Stomach (tissue), 9 donors: ENCODE results near the gene ABCG5. TPM values are rescaled to one million over a fixed set of nuclear protein-coding genes. Genes with fewer than 3 reads are reported as not detected.

Experiments
- DNase-seq, 2 donors: peaks; one replicate each; pipeline versions ENCODE4 v3.0.0 to v3.0.0-alpha.2; 2013 to 2019
- H3K27ac ChIP-seq, 5 donors: fragments of 200-600 bp in 4 of 5; sonication (generic) in 4 of 5; one replicate each; pipeline ENCODE4 v1.5.1; 2013 to 2019; ENCODE audit warnings: mild to moderate bottlenecking in 1 of 5, moderate library complexity in 1 of 5
- H3K27me3 ChIP-seq, 3 donors: fragments of 200-600 bp; sonication (generic); one replicate each; pipeline ENCODE4 v1.5.1; 2017 to 2019; ENCODE audit warnings: mixed run types in 1 of 3
- H3K36me3 ChIP-seq, 4 donors: fragments of 200-600 bp; sonication (generic); 1 replicate in 3 of 4; 2 replicates in 1 of 4; pipeline ENCODE4 v1.5.1; 2016 to 2019
- H3K4me1 ChIP-seq, 4 donors: fragments of 200-600 bp; sonication (generic); one replicate each; pipeline ENCODE4 v1.5.1; 2016 to 2019
- H3K4me3 ChIP-seq, 4 donors: fragments of 200-600 bp; sonication (generic) in 3 of 4; one replicate each; pipeline ENCODE4 v1.5.1; 2016 to 2019; ENCODE audit warnings: mild to moderate bottlenecking in 1 of 4
- H3K9me3 ChIP-seq, 4 donors: fragments of 200-600 bp; sonication (generic); one replicate each; pipeline ENCODE4 v1.5.1; 2016 to 2019
- EP300 ChIP-seq: sonication (generic); formaldehyde crosslinking; IDR thresholded peaks from one replicate; pipeline ENCODE4 v1.6.1; 2017; ENCODE audit warnings: antibody characterized with exemption
- POLR2A ChIP-seq, 4 donors: fragments of 450-650 bp; IDR thresholded peaks; one replicate each; pipeline ENCODE4 v1.6.1; 2016; ENCODE audit warnings: antibody characterized with exemption in 4 of 4, control low read depth in 2 of 4, mild to moderate bottlenecking in 1 of 4, moderate library complexity in 1 of 4
- POLR2AphosphoS5 ChIP-seq, 3 donors: sonication (generic); formaldehyde crosslinking; IDR thresholded peaks; one replicate each; pipeline ENCODE4 v1.6.1; 2016; ENCODE audit warnings: antibody characterized with exemption in 3 of 3
- WGBS, 5 donors: extraction: QIAGEN DNeasy Blood & Tissue Kit in 3 of 5; methylation state at CpG; one replicate each; pipeline versions ENCODE4 v1.1.5 to v1.1.7; 2013 to 2018; 5-methylcytosine and 5-hydroxymethylcytosine counted together
- intact Hi-C: fragments of 100-400 bp; cut with DNase I; formaldehyde crosslinking; loops from one replicate; pipeline ENCODE4 v1.15.1; 2023; ENCODE audit warnings: low total_unique reads
- polyA plus RNA-seq, 3 donors: library from polyadenylated mRNA; stranded (reverse); fragments of 200-250 nt; gene quantifications; one replicate each; pipeline ENCODE4 v1.2.3, GENCODE V29; 2013
- total RNA-seq, 5 donors: library from RNA; depleted of rRNA; stranded (reverse); fragments of >200 nt; gene quantifications; one replicate each; pipeline versions ENCODE4 v1.1.0 to v1.2.3, GENCODE V29; 2014 to 2016
- TF ChIP-seq, protein P1 (sequence below), 7 experiments: fragments of 450-650 bp in 4 of 7; fragments of 200-600 bp in 3 of 7; sonication (generic) in 3 of 7; IDR thresholded peaks; one replicate each; pipeline ENCODE4 v1.5.1; 2016 to 2019; ENCODE audit warnings: antibody characterized with exemption in 7 of 7, control low read depth in 2 of 7, mild to moderate bottlenecking in 1 of 7
- donor health status: healthy with polysubstance abuse.
- donor health status: Bipolar disorder and iron deficiency.
- donor health status: healthy.

ABCG5 gene
- total and polyA plus RNA-seq, 8 donors: 0.92 TPM; not detected in 7

DNA sequence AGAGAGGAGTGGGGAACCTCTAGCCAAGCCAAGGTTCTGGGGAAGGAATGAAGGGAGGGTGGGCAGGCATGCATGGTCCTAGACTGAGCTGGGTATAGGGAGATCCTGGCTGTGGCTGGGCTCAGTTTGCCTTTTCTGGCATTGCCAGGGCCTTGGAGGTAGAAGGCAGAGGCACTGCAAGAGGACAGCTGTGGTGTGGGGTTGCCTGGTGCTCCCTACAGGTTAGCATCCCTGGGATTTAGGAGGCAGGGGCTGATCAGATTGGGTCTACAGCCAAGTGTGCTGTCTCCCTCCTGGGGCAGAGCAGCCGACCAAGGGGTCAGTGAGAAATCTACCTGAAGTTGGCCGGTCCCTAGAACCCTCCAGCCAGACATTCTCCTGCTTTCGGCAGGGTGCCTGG, 16.0 kb upstream of the ABCG5 start:
- H3K27ac ChIP-seq: no peak overlapping the region
- no peak for TF ChIP-seq EP300
- TF ChIP-seq POLR2A (IDR thresholded peaks at IDR 0.05): no peak
- TF ChIP-seq, protein P1, sequence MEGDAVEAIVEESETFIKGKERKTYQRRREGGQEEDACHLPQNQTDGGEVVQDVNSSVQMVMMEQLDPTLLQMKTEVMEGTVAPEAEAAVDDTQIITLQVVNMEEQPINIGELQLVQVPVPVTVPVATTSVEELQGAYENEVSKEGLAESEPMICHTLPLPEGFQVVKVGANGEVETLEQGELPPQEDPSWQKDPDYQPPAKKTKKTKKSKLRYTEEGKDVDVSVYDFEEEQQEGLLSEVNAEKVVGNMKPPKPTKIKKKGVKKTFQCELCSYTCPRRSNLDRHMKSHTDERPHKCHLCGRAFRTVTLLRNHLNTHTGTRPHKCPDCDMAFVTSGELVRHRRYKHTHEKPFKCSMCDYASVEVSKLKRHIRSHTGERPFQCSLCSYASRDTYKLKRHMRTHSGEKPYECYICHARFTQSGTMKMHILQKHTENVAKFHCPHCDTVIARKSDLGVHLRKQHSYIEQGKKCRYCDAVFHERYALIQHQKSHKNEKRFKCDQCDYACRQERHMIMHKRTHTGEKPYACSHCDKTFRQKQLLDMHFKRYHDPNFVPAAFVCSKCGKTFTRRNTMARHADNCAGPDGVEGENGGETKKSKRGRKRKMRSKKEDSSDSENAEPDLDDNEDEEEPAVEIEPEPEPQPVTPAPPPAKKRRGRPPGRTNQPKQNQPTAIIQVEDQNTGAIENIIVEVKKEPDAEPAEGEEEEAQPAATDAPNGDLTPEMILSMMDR (IDR thresholded peaks at IDR 0.05): no peak
- no peak for TF ChIP-seq POLR2AphosphoS5 (IDR thresholded peaks at IDR 0.05)
- H3K9me3 ChIP-seq: no peaks in the 10 kb centered on the region
- WGBS, 5 donors: 79 to 93% (median 83%) methylated on average over 3 of the region's 3 CpGs
- no peak for DNase-seq
- H3K36me3 ChIP-seq: no peaks in the 10 kb centered on the region
- H3K4me1 ChIP-seq: no peaks in the 10 kb centered on the region
- no peak overlapping the region for H3K4me3 ChIP-seq
- peaks cover 0 to 46% (median 6%) of the 10 kb centered on the region in 3 donors for H3K27me3 ChIP-seq
- intact Hi-C loops: no loop called here

DNA sequence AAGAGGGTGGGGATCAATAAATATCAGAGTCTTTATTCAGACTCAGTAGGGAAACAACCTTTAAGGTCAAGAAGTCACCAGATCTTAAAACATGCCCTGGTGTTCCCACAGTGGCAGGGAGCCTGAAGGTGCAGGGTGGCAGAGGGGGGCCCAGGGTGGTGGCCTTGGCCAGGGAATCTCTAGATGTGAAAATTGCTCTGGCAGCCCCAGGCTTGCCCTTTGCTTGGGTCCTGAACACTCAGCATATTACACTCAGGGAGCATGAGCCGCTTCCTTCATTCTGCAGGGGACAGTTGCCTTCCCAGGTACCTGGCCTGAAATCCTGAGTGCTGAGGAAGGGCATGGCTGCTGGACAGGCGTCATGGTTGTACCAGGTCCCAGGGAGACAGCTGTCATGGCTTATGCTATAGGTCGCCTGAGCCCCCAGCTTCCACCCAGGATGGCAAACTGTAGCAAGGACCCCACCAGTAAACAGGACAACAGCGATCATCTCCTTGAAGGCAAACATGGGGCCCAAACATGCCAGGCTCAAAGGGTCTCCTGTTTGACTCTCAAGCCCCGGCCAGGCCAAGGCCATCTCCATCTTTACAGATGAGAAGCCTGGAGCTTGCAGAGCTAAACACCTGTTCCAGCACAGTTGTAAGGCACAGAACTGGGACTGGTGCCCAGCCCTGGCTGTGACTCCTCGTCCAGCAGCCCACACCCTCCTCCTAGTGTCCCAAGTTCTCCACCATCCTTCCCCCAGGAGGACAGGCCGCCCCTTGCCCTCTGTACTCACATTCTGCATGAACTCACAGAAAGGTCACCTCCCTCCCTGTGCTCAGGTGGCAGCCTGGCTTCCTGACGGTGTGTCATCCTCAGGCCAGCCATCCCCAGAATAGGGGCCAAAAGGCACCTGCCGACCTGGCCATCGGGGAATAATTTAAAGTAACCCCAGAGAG, 14.8 kb upstream of the ABCG5 start:
- DNase-seq: no peak
- 75 to 88% (median 80%) methylated on average over 10 of the region's 10 CpGs for WGBS, 5 donors
- no peaks in the 10 kb centered on the region for H3K36me3 ChIP-seq
- H3K4me3 ChIP-seq: no peak overlapping the region
- TF ChIP-seq EP300: no peak
- TF ChIP-seq, protein P1 (IDR thresholded peaks at IDR 0.05): no peak
- TF ChIP-seq POLR2AphosphoS5 (IDR thresholded peaks at IDR 0.05): no peak
- TF ChIP-seq POLR2A (IDR thresholded peaks at IDR 0.05): no peak
- no peaks in the 10 kb centered on the region for H3K4me1 ChIP-seq
- intact Hi-C loops: no loop called here
- peaks cover 0 to 46% (median 6%) of the 10 kb centered on the region in 3 donors for H3K27me3 ChIP-seq
- H3K9me3 ChIP-seq: no peaks in the 10 kb centered on the region
- no peak overlapping the region for H3K27ac ChIP-seq

DNA sequence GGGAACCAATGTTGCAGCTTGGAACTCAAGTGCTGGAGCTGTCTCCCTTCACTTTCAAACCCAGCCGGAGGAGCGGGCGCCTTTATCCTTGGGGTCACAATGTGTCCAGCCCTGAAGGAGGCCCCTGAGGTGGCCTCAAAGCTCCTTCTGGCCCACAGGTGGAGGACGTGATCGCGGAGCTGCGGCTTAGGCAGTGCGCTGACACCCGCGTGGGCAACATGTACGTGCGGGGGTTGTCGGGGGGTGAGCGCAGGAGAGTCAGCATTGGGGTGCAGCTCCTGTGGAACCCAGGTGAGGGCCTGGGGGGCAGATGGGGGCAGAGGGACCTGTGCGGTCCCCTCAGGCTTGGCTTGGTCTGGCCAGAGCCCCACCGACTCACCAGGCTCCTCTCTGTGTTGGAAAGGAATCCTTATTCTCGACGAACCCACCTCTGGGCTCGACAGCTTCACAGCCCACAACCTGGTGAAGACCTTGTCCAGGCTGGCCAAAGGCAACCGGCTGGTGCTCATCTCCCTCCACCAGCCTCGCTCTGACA, 13.6 kb upstream of the ABCG5 start:
- peaks cover 0 to 46% (median 6%) of the 10 kb centered on the region in 3 donors for H3K27me3 ChIP-seq
- no peak for DNase-seq
- H3K36me3 ChIP-seq: no peaks in the 10 kb centered on the region
- no peaks in the 10 kb centered on the region for H3K4me1 ChIP-seq
- no peak overlapping the region for H3K27ac ChIP-seq
- no peak for TF ChIP-seq EP300
- no peak for TF ChIP-seq POLR2AphosphoS5 (IDR thresholded peaks at IDR 0.05)
- TF ChIP-seq, protein P1 (IDR thresholded peaks at IDR 0.05): no peak
- no peak for TF ChIP-seq POLR2A (IDR thresholded peaks at IDR 0.05)
- no peaks in the 10 kb centered on the region for H3K9me3 ChIP-seq
- intact Hi-C loops: no loop called here
- 90 to 95% (median 94%) methylated on average over 18 to 21 of the region's 21 CpGs for WGBS, 5 donors
- H3K4me3 ChIP-seq: no peak overlapping the region

DNA sequence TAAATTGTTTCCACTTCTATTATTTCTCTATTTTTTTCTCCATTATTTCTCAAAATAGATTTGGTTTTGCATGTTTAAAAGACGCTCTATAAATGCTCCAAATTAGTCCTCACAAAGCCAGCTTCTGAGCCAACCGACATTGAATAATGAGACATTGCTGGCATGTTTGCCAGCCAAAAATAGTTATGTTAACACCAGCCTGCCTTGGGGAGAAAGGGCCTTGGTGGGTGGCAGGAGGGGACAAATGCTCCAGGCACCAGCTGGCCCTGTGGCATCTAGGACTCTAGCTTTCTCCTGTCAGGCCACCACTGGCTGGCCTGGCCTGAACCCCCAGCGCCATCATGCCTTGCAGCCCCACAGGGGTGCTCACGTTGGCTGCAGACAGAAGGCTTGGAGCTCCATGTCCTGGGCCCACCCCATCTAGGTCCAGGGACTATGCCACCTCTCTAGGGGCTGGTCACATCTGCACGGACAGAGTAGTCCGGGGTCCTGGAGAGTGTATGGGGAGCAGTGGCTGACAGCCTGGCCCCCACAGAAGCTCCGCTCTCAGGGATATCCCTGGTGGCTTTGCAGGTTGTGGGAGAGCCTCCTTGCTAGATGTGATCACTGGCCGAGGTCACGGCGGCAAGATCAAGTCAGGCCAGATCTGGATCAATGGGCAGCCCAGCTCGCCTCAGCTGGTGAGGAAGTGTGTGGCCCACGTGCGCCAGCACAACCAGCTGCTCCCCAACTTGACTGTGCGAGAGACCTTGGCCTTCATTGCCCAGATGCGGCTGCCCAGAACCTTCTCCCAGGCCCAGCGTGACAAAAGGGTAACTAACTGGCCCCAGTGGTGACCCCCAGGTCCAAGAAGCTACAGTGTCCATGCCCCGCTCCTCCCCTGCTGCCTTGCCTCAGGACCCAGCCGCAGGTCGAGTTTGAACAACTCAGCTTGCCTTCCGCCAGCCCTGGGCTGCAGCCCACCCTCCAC, 12.7 kb upstream of the ABCG5 start:
- Histone ChIP-seq H3K27ac (no peak overlapping the region), H3K4me3 (no peak overlapping the region), H3K4me1 (no peaks in the 10 kb centered on the region), H3K27me3 (peaks cover 0 to 45% (median 6%) of the 10 kb centered on the region in 3 donors), H3K9me3 (no peaks in the 10 kb centered on the region), H3K36me3 (no peaks in the 10 kb centered on the region)
- 86 to 92% (median 92%) methylated on average over 12 to 20 of the region's 20 CpGs for WGBS, 5 donors
- intact Hi-C loops: no loop called here
- TF ChIP-seq, protein P1 (IDR thresholded peaks at IDR 0.05): no peak
- TF ChIP-seq POLR2A (IDR thresholded peaks at IDR 0.05): no peak
- peak in 1 of 2 donors; percentile 15 for DNase-seq
